DMS114 treated with DMSO at 0.1 percent for 48 hours (cell line): ENCODE measurements around the gene ATRNL1.
"Not testable (repeated sequence)": the region's sequence is repeated elsewhere in the genome, so short reads cannot be mapped to it uniquely, and the experiment has no call there.

ENCODE experiments used
- DNase-seq: peaks from one replicate; lab custom pipeline; 2025; ENCODE audit not compliant: unreplicated experiment; lab: John Stamatoyannopoulos, UW

ATRNL1 gene

DNA sequence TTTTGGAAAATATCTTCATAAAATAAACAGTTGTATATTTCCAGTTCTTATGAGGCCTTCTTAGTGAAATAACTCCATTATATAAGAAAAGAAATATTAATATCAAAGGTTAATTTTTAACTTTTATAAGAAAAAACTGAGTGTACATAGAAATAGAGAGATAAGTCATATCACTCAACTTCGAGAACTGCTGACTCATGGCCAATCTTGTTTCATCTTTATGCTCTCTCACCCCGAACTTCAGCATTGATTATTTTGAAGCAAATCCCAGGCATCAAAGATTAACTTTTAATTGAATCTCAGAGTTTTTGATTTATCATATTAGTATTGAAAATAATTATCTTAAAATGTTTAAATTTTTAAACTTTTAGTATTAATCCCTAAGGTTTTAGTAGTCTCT, 652.8 kb downstream of the ATRNL1 start:
- no peak for DNase-seq

DNA sequence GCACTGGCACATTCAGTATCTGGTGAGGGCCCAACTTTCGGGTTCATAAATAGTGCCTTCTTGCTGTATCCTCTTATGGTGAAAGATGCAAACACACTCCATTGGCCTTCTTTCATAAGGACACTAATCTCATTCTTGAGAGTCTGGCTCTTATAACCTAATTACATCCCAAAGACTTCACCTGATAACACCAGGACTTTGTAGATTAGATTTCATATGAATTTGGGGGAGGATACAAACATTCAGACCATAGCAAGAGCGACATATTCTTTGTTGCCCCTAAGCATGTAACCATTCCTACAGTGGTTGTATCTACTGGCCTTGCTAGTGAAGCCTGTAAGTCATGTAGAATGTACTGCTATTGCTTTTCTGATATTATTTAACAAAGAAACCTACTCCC, 654.6 kb downstream of the ATRNL1 start:
- no peak for DNase-seq

DNA sequence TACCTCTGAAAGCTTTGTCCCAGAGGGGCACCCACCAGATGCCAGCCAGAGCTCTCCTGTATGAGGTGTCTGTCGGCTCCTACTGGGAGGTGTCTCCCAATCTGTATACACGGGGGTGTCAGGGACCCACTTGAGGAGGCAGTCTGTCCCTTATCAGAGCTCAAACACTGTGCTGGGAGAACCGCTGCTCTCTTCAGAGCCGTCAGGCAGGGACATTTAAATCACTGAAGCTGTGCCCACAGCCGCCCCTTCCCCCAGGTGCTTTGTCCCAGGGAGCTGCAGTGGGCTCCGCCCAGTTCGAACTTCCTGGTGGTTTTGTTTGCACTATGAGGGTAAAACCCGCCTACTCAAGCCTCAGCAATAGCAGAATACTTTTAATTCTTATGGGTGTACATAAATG, 665.3 kb downstream of the ATRNL1 start:
- not testable (repeated sequence) for DNase-seq

DNA sequence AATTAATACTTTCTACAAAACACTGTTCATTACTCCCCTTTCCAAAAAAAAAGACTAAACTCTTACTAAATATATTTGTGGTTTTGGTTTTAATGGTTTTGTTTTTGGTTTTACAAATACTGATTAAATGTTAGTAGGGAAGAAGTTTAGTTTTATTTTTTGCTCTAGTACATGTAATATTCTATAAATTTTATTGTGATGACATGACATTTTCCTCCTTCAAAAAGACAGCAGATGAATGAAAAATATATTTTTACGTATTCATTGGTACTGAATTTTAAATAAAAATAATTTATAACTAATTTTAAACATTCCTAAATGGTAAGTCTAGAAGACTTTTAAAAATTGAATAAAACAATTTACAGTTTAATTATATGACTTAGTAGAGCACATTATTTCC, 667.0 kb downstream of the ATRNL1 start:
- DNase-seq = no peak

DNA sequence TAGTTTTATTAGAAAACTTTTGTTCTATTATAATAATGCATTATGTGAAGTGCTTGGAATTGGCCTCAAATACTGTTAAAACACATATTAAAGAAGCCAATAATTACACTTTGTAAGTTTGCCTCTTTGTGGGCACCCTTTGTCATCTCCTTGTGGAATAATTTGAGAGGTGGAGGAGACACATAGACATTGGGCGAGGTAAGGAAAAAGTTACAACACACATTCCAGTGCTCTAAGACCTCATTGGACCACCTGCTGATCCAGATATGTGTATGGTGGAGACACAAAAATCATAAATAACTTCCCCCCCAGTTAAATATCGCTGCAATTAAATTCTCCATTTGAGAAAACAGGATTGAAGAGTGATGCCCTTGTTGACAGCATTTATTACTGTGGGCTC, 668.0 kb downstream of the ATRNL1 start:
- no peak for DNase-seq

DNA sequence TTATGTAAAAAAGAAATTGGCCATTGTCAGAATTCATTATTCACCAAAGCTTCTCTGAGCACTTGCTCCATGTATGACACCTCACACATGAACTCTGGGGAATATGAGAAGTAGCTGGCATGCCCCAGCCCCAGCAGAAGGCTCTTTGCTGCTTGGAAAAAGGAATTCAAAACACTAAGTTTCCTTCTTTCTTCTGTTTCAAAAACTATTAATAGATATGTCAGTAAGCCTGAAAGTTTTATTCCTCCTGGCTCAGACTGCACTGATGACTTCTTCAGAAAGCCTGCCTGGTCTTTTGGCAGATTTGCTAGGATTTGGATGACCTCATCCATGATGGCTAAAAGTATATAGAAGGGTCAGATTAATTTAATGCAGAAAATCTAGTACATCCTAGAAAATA, 668.9 kb downstream of the ATRNL1 start:
- no peak for DNase-seq

DNA sequence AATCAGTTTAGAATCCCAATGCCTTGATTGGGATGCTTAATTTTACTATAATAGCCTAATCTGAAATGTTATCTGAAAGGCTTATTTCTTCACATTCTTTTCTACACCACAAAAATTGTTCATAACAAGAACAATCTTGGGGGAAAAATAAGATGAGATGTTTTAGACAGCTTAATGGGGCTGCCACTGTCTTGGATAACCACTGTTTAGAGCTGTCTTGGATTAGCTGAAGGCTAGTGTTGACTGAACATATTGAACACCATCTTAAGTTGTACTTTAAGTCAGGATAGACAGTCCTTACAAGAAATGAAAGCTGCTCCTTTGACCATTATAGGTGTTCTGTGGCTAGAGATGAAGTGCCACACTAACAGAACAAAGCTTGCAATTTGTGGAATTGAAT, 678.6 kb downstream of the ATRNL1 start:
- DNase-seq = no peak

DNA sequence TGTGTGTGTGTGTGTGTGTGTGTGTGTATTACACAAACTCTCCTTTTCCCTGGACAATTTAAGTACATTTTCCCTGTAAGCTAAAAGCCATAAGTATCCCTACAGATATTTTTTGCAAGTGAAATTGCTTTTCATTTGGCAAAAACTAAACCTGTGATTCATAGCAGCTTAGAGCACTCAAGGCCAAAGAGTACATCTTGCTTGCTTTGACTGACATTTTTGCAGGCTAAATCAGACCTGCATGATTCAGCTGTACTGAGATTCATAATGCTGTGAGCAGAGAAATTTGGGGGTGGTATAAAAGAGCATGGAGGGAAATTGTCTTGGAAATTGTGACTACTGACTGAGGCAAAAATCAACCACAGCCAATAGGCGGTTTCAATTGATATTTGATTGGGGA, 679.4 kb downstream of the ATRNL1 start:
- DNase-seq = no peak

DNA sequence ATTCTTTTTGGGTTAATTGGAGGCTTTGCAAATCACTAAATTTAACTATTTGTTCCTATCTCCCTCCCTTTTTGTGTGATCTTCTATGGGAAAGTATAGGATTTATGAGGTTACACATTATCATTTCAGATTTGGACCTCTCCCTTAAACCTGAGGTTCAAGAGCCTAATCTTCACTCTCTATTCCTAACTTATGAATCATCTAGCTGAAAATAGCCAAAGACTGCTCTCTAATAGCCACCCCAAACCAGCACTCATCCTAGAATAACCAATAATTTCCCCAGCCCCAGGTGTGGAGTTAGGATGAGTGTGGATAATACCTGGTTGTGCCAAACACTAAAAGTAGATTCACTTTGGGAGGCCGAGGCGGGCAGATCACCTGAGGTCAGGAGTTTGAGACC, 680.7 kb downstream of the ATRNL1 start:
- DNase-seq = no peak

DNA sequence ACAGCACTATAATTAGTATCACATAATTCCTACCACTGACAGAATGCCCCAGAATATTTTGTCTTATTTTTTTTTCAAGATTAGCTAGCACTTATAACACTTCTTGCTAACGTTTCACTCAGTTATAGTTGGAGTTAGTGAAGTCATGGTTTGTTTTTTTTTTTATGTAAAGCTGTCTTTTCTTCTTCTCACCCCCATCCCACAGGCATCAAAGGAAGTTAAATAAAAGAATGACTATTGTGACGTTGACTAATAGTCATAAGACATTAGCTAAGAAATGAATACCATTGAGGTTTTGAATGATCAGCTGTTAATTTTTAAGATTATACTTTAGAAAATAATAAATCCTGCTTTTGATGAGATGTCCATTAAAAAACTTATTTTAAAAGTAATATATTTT, 681.6 kb downstream of the ATRNL1 start:
- DNase-seq = no peak

DNA sequence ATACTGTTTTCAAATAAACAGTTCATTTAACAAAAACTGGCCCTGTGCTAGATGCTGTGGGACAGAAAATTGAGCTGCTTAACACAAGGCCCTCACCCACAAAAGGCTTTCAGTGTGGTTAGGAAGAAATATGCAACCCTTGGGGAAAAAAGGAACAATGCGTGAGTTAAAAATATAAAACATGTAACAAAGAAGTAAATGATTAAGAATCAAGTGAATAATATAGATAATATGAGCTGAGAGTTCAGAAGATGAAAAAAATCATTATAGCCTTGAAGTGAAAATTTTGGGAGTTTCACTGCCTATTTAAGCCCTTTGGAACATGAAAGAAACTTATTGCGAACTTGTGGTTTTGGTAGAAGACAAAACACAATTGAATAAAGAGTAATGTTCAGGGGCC, 684.5 kb downstream of the ATRNL1 start:
- no peak for DNase-seq

DNA sequence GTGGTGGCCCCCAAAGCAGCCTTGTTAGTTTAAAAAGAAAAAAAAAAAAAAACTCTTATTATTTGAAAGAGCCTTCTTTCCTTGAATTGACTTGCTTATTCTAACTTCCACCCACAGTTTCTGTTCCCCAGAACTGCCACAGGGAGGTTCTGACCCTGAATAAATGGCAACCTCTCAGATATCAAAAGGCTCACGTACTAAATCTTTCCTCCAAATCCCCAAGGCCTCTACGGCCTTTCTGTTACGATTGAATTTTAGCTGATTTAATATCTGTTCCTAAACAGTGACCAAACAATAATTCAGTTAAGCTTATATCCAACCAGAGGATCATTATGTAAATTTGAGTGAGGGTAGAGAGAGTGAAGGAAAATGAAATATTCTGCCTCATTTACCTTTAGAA, 697.1 kb downstream of the ATRNL1 start:
- no peak for DNase-seq

DNA sequence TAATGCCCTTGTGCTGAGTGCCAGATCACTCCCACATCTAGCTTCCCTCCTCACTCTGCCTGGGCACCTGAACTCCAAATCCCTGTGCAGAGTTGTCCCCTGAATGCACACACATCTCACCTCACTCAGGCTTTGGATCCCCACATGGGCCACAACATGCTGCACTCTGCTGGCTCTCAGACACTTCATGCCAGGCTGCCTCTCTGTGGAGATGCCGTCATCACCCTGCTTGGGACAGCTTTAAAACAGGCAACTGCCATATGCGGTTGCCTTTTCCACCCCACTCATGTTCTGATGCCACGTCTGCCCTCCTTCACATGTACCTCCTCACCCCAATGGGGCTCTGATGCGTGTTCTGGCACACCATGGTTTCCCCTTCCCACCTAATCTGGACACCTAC, 702.8 kb downstream of the ATRNL1 start:
- DNase-seq = no peak

DNA sequence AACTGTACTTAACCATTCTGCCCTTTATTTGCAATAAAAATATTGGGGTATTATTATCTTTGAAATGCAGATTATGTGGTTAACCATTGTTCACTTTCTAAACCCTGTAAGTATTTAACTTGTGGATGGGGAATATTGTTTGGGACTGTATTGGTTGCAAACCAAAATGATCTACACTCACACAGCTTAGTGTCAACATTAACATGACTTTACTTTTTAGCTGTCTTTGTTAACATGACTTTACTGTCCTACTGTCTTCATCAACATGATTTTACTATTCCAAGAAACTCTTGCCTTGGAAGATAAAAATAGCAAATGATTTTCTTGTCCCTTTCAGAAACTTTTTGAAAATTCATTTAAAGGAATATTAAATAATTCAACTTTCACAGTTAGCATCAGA, 708.3 kb downstream of the ATRNL1 start:
- DNase-seq = no peak

DNA sequence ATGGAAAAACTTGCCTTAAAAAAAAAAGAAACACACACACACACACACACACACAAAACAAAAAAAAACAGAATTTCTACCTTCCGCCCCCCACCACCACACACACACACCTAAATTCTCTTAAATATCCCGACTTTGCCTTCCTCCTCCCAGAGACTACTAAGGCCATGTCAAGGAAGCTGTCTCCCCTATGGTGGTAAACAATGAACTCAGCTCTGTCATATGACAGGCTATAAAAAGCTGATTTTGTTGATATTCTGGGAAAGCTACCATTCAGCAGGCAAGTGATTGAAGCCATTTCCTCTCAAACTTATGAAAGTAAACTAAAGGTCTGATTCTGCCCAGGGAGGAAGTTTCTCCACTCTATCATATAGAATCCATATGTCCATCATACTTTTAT, 708.8 kb downstream of the ATRNL1 start:
- DNase-seq = no peak

DNA sequence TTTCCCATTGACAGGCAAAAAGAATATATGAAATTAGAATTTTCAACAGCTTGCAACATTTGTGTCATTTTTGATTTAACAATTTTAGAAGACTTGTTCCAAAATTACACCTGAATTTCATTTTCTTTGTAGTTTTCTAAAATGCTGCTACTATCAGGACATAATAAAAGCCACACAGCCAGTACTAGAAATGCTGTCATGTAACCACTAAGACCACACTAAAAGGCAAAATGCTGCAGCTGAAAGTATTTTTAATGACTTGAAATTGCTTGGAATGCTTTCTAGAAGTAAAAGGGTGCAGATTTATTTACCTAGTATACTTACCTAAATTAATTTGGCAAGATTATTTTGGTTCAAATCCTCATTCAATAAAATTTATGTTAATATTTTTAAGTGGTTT, 709.7 kb downstream of the ATRNL1 start:
- no peak for DNase-seq

DNA sequence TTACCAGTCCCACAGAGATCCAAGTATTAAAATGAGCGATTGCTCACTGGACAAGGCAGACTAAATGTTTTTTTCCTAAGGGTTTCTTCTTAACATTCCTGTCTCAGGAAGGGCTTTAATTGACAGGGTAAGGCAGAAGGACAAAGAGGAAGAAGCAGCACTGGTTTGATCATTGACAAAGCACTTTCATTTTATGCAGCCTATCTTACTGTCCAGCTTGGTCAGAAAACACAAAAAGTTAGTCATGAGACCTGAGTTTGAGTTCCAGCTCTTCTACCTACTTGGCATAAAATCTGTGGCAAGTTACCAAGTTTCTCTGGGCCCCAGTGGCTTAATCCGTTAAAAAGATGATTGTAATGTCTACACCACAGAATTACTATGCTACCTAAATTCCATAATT, 721.4 kb downstream of the ATRNL1 start:
- no peak for DNase-seq

DNA sequence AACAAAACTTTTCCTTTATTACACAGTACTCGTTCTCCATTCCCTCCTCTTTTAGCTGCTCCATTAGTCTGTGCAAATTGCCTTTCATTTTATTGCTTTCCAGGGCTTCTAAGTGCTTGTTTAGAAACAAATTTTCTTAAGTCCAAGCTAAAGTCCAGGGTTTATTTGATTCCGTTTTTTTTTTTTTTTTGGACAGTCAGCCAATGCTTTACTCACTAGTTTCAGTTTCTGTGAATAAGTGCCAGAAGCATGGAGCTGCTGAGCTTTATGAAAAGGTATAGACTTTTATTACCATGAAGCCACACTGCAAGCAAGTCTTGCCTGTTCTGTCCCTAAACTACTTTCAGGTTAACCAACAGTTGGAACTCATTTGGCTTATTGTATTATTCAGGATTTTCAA, 724.8 kb downstream of the ATRNL1 start:
- DNase-seq = no peak

DNA sequence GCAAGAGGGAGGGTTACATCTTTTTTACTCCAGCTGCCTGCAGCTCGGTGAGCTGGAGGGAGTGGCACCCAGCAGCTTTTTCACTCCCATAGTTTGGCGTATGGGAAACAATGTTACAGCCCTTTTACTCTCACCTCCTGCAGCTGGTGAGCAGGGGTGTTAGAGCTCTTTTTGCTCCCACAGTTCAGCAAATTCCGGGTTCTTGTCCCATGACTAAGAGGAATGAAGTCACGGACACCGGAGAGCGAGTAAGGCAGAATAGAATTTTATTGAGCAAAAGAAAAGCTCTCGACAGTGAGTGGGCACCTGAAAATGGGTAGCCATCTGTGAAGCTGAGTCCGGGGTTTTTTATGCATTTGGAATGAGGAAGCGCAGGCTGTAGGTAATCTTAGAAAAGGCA, 733.2 kb downstream of the ATRNL1 start:
- no peak for DNase-seq

DNA sequence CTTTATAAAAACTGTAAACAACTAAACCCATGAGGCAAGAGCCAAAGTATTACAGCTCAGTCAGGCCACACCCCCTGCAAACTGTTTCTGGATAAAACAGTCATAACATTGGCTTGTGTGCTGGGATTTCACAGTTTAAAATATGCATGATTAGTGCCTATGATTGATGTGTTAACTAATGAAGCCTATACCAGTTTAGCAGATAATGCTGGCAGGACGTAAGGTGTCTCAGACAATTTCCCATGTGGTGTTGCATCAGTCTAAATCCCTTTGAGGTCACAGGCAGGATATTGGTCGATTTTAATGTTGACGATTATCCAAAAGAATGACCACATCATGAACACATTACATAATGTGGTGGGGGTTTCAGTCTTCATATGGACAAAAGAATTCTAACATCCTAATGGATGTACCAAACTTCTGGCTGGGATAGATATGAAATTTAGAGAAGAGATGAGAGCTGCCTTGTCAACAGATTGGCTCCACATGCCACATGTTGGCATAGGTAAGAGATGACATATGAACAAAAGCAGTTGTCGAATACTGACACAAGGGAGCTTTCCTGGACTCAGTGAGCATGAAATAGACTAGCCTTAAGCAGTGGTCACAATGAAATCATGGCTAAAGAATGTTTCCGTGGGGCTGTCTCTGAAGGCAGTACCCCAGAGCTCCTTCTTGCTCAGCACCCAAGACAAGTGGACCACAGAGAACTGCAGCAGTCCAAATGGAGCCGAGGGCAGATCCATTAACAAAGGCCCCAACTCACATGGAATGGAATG, 734.3 kb downstream of the ATRNL1 start:
- no peak for DNase-seq

DNA sequence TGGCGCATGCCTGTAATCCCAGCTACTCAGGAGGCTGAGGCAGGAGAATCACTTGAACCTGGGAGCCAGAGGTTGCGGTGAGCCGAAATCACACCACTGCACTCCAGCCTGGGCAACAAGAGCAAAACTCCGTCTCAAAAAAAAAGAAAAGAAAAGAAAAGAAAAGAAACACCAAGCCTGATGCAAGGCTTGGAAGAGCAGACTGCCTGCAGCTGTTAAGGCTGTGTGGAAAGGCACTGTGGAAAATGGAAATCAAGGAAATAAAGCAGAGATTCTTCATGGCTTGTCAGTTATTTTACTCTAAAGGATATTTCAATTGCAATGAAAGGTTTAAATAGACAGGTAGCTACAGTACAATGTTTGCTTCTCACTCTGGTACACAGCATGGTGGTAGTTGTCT, 735.0 kb downstream of the ATRNL1 start:
- not testable (repeated sequence) for DNase-seq

DNA sequence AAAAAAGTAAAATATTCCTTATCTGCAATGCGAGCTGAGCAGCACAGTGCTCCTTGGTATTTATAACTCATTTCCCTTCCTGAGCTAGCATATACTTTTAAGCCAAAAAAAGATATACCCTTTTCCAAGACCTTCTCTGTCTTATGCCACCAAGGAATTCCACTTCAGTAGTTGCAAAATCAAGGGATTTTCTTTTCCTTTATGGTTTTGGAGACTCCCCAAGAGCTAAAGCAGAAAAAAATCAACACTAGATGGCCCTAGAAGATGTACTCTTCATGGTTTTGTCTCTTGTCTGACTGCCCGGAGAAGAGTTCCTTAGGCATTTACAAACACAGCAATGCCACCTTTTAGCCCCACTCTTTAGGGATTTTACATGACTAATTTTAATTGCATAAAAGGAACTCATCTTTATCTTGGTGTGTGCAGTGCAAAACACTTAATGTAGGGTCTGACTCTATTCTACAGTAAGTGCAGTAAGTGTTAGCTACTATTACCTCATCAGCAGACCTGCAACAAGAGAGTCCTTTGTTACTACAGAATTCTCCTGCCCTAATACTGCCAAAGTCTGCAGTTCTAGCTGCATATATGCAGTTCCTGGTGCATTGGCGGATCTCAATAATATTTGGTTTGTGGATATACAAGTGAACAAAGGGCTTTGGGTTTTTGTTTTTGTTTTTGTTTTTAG, 736.5 kb downstream of the ATRNL1 start:
- DNase-seq = no peak
